Ishikawa (cell line): ENCODE measurements around the gene ST7.

Experiments
- CEBPB ChIP-seq: IDR thresholded peaks from 2 replicates; pipeline ENCODE4 v1.6.1; 2012
- CREB1 ChIP-seq: IDR thresholded peaks from 2 replicates; pipeline ENCODE4 v1.6.1; 2012; ENCODE audit warnings: low read depth
- EGR1 ChIP-seq: IDR thresholded peaks from 2 replicates; pipeline ENCODE4 v1.6.1; 2012
- EP300 ChIP-seq: IDR thresholded peaks from 2 replicates; pipeline ENCODE4 v1.6.1; 2012; ENCODE audit warnings: borderline replicate concordance
- FOXM1 ChIP-seq: IDR thresholded peaks from 2 replicates; pipeline ENCODE4 v1.6.1; 2012; ENCODE audit warnings: low read depth, borderline replicate concordance
- MAX ChIP-seq: IDR thresholded peaks from 2 replicates; pipeline ENCODE4 v1.6.1; 2012
- NFIC ChIP-seq: IDR thresholded peaks from 2 replicates; pipeline ENCODE4 v1.6.1; 2012
- RAD21 ChIP-seq: IDR thresholded peaks from 2 replicates; pipeline ENCODE4 v1.6.1; 2012; ENCODE audit warnings: low read depth
- REST ChIP-seq: IDR thresholded peaks from 2 replicates; pipeline ENCODE4 v1.6.1; 2012; ENCODE audit warnings: low read depth, mild to moderate bottlenecking
- TAF1 ChIP-seq: IDR thresholded peaks from 2 replicates; pipeline ENCODE4 v1.6.1; 2012; ENCODE audit warnings: low read depth, mild to moderate bottlenecking
- TCF12 ChIP-seq: IDR thresholded peaks from 2 replicates; pipeline ENCODE4 v1.6.1; 2012; ENCODE audit warnings: low read depth
- TEAD4 ChIP-seq: IDR thresholded peaks from 2 replicates; pipeline ENCODE4 v1.6.1; 2012
- USF1 ChIP-seq: IDR thresholded peaks from 2 replicates; pipeline ENCODE4 v1.6.1; 2012
- YY1 ChIP-seq: IDR thresholded peaks from 2 replicates; pipeline ENCODE4 v1.6.1; 2012; ENCODE audit warnings: low read depth
- ZBTB7A ChIP-seq: IDR thresholded peaks from 2 replicates; pipeline ENCODE4 v1.6.1; 2012; ENCODE audit warnings: low read depth

The ST7 gene

GRCh38 chr7:117238472-117238871, 285.2 kb downstream of the ST7 start:
- TF ChIP-seq EGR1 = no peak
- TF ChIP-seq REST = no peak
- TF ChIP-seq TCF12 = no peak
- TF ChIP-seq RAD21 = no peak

GRCh38 chr7:117238937-117239336, 285.6 kb downstream of the ST7 start:
- no peak for TF ChIP-seq FOXM1
- TF ChIP-seq TCF12 = no peak
- TF ChIP-seq ZBTB7A = no peak
- no peak for TF ChIP-seq TEAD4
- no peak for TF ChIP-seq MAX
- TF ChIP-seq USF1 = no peak
- TF ChIP-seq YY1 = no peak

- TF ChIP-seq CREB1 = no peak
- no peak for TF ChIP-seq TEAD4
- no peak for TF ChIP-seq ZBTB7A
- no peak for TF ChIP-seq REST
- TF ChIP-seq EGR1 = no peak
- no peak for TF ChIP-seq CEBPB
- TF ChIP-seq TAF1 = no peak
- no peak for TF ChIP-seq YY1
- TF ChIP-seq USF1 = no peak
- TF ChIP-seq EP300 = no peak
- TF ChIP-seq NFIC = no peak
- TF ChIP-seq RAD21 = no peak
- TF ChIP-seq FOXM1 = no peak
- no peak for TF ChIP-seq MAX
- no peak for TF ChIP-seq TCF12
Measured at GRCh38 chr7:117241088-117241487, 287.8 kb downstream of the ST7 start.

GRCh38 chr7:117243390-117243789, 290.1 kb downstream of the ST7 start:
- TF ChIP-seq TAF1 = no peak
- no peak for TF ChIP-seq EP300

GRCh38 chr7:117247809-117248208, 294.5 kb downstream of the ST7 start:
- TF ChIP-seq CREB1 = no peak
- TF ChIP-seq TEAD4 = no peak
- TF ChIP-seq YY1 = no peak
- TF ChIP-seq USF1 = no peak
- TF ChIP-seq ZBTB7A = no peak
- no peak for TF ChIP-seq EGR1
- TF ChIP-seq EP300 = no peak

GRCh38 chr7:117248829-117249228, 295.5 kb downstream of the ST7 start:
- TF ChIP-seq CEBPB (no peak), MAX (no peak), ZBTB7A (no peak), YY1 (no peak), USF1 (no peak), CREB1 (no peak), FOXM1 (no peak), RAD21 (no peak), REST (no peak), NFIC (no peak), TCF12 (no peak), EGR1 (no peak), EP300 (no peak)
